HUDEP-2 (cell line): ENCODE results near the gene BCAP31.
"Not testable (repeated sequence)": the region's sequence is repeated elsewhere in the genome, so short reads cannot be mapped to it uniquely, and the experiment has no call there.

Experiments used
- DNase-seq, 76 experiments: peaks; one replicate each; lab custom pipeline; 2025; ENCODE audit not compliant: unreplicated experiment in 76 of 76; lab: John Stamatoyannopoulos, UW

The BCAP31 gene

GRCh38 chrX:153736071-153736820 lies 12.1 kb upstream of the BCAP31 start:
- no peak for DNase-seq

DNA sequence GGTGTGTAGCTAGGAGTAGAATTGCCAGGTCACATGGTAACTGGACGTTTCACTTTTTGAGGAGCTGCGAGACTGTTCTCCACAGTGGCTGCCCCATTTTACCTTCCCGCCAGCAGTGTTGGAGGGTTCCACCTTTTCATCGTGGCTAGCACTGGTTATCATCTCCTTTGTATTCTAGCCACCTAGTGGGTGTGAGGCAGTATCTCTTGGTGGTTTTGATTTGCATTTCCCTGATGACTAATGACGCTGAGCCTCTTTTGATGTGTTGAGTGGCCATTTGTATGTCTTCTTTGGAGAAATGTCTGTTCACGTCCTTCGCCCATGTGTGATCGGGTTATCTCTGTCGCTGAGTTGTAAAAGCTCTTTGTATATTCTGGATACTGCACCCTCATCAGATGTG lies 11.1 kb upstream of the BCAP31 start:
- no peak for DNase-seq

DNA sequence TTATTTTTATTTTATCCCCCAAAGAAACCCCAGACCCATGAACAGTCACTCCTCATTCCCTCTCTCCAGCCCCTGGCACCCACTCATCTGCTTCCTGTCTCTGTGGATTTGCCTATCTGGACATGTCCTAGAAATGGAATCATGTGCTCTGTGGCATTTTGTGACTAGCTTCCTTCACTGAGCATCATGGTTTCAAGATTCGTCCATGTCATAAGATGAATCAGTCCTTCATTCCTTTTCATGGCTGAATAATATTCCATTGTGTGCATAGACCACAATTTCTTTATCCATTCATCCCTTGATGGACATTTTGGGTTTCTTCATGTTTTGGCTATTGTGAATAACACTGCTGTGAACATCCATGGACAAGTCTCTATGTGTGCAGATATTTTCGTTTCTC lies 10.7 kb upstream of the BCAP31 start:
- DNase-seq, result no peak

- DNase-seq, result no peak
These were observed 9.6 kb upstream of the BCAP31 start for GRCh38 chrX:153733651-153734240.

DNA sequence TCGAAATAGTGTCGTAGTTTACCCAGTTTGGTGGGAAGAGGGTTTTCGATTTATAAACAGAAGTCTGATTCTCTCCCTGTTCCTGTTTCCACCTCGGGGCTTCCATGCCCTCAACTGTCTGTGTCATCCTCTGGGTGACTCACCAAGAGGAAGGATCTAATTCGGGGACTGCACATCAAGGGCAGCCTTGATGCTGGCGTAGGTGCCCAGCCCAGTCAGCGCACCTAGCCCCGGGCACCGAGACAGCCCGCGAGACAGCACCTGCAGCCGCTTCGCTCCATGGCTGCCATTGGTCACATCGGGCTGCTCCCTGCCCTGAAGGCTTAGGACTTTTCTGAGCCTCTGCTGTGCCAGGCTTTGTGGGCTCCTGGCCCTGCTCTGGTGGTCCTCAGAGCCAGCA lies 8.2 kb upstream of the BCAP31 start:
- DNase-seq, result no peak

- DNase-seq, result no peak
These were observed 7.6 kb upstream of the BCAP31 start for GRCh38 chrX:153731845-153732215.

- no peak for DNase-seq
These were observed 7.1 kb upstream of the BCAP31 start for GRCh38 chrX:153731117-153731844.

DNA sequence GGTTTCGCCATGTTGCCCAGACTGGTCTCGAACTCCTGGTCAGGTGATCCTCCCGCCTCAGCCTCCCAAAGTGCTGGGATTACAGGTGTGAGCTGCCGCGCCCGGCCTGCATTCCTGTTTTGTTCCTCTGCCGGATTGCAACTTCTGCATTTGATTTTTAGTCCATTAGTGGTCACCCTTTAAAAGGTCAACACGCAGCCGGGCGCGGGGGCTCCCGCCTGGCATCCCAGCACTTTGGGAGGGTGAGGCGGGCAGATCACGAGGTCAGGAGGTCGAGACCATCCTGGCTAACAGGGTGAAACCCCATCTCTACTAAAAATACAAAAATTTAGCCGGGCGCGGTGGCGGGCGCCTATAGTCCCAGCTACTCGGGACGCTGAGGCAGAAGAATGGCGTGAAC lies 5.9 kb upstream of the BCAP31 start:
- not testable (repeated sequence) for DNase-seq

DNA sequence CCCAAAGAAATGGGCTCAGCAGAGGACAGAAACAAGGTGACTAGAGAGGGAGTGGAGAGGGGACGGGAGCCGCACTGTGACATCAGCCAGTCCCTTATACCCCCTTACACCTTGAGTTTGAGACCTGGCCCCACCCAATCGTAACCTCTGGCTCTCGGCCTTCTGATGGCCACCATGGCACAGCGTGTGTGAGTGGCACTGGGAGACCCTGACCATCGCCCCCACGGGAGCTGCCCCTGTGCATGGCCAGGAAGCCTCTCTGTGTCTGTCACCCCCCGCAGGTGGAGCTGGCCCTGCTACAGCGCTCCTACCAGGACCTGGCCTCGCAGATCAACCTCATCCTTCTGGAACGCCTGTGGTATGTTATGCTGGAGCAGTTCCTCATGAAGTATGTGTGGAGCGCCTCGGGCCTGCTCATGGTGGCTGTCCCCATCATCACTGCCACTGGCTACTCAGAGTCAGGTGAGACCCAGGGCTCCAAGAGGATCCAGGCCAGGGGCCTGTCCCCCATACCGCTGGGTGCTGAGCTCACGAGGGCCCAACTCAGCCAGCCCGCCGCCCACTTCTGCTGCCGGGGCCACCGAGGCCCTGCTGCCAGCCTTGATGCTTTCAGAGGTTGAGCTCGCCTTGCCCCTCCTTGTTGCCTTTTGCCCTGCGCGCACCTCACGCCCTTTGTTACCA lies 4.9 kb upstream of the BCAP31 start:
- DNase-seq, result no peak

GRCh38 chrX:153728095-153728494 lies 3.9 kb upstream of the BCAP31 start:
- DNase-seq, result no peak

DNA sequence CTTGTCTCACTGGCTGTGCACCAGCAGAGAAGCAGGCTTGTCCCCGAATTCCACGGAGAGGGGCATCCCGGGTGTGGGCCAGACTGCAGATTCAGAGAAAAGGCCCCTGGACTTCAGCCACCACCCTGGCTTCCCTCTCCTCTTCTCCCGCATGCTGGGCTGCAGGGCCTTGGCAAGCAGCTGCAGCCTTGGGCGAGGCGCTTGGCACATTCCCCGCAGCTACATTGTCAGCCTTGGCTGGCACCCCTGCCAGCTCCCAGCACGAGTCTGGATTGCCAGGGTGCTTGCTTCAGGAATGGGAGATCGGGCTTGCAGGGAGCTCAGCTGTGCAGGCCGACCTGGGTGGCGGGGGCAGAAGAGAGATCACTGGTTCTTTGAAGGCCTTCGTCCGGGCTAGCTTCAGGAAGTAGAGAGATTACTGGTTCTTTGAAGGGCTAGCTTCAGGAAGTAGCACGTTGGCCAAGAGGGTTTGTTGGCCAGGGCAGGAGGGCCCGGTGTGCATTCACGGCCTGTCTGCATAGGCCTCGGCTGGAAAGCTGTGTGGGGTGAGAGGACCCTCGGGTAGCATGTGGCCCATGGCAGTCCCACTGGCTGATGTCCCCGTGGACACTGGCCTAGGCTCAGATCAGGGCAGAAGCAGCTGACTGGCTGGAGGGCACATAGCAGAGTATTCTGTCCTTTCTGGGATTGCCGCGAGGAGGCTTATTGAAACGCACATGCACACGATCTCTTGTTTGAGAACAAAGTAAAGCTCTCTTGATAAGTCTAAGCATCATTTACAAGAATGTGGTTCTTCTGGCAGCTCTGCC lies 3.1 kb upstream of the BCAP31 start:
- peak in 15 of 76 experiments; percentile 1 to 38 (median 6) for DNase-seq

DNA sequence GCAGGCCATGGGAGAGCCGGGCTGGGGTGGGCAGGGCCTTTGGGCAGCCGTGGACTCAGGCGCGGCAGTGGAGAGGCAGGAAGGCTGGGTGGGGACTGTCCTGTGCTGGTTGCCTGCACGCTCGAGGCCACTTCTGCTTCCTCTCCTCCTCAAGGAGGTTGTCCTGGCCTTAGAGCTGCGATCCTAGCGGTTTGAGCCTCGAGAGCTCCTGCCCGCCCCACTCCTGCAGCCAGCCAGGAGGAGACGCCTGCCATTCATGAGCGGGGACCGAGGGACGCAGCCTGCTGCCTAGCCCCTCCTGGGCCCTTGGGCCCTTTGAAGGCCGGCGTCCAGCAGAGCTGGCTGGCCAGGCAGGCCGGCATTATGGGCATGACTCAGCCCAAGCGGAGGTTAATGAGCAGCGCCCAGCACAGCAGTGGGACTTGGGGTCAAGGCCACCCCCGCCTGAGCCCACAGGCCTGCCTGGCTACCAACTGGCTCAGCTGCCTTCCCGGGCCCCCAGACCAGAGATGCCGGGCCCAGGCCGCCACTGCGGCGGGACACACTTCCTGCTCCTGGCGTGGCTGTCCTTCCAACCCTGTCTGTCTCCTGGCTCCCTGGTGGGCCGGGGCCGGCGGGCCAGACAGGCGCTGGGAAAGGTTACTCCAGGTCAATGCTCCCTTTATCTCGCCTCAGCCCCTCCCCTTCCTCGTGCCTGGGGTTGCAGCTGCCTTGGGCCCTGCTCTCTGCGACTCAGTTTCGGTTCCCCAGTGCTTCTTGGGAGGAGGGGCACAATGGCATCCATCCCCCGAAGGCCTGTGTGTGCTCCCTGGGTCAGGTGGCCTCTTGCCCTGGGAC lies 2.3 kb upstream of the BCAP31 start:
- peak in 38 of 76 experiments; percentile 0 to 68 (median 33) for DNase-seq

GRCh38 chrX:153725832-153726285 lies 1.7 kb upstream of the BCAP31 start:
- DNase-seq, result no peak

DNA sequence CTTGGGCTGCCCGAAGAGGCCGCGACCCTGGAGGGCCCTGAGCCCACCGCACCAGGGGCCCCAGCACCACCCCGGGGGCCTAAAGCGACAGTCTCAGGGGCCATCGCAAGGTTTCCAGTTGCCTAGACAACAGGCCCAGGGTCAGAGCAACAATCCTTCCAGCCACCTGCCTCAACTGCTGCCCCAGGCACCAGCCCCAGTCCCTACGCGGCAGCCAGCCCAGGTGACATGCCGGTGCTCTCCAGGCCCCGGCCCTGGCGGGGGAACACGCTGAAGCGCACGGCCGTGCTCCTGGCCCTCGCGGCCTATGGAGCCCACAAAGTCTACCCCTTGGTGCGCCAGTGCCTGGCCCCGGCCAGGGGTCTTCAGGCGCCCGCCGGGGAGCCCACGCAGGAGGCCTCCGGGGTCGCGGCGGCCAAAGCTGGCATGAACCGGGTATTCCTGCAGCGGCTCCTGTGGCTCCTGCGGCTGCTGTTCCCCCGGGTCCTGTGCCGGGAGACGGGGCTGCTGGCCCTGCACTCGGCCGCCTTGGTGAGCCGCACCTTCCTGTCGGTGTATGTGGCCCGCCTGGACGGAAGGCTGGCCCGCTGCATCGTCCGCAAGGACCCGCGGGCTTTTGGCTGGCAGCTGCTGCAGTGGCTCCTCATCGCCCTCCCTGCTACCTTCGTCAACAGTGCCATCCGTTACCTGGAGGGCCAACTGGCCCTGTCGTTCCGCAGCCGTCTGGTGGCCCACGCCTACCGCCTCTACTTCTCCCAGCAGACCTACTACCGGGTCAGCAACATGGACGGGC lies 1.0 kb upstream of the BCAP31 start:
- DNase-seq, result no peak

- peak in 48 of 76 experiments; percentile 0 to 66 (median 32) for DNase-seq
These were observed 586 bp downstream of the BCAP31 start for GRCh38 chrX:153723351-153724251.

- DNase-seq, result no peak
These were observed 1.4 kb downstream of the BCAP31 start for GRCh38 chrX:153722704-153723350.

GRCh38 chrX:153719701-153720100 lies 4.5 kb downstream of the BCAP31 start:
- no peak for DNase-seq
